ENCODE measurements around the gene OR52I2.

OR52I2 gene

GRCh38 chr11:4619514-4619913, 38.0 kb downstream of the OR52I2 start:
- TF ChIP-seq CTCF (IDR thresholded peaks at IDR 0.05; ENCODE audit: insufficient read depth, low read depth, low read length, missing control alignments): no peak
- no peak overlapping the region for H3K4me3 ChIP-seq (ENCODE audit: low read depth, low read length)

GRCh38 chr11:4626207-4627099, 44.9 kb downstream of the OR52I2 start:
- no peak overlapping the region for H3K4me3 ChIP-seq (ENCODE audit: low read depth, low read length)
- peak; percentile 77 for DNase-seq (ENCODE audit: low read depth)
- peak; percentile 63 for TF ChIP-seq CTCF (IDR thresholded peaks at IDR 0.05; ENCODE audit: insufficient read depth, low read depth, low read length, missing control alignments)

More at GRCh38 chr11:4619514-4619913, 38.0 kb downstream of the OR52I2 start:
- DNase-seq (ENCODE audit: low read depth): no peak

GRCh38 chr11:4636136-4636535, 54.6 kb downstream of the OR52I2 start:
- no peak for DNase-seq (ENCODE audit: low read depth)
- no peak for TF ChIP-seq CTCF (IDR thresholded peaks at IDR 0.05; ENCODE audit: insufficient read depth, low read depth, low read length, missing control alignments)
- no peak overlapping the region for H3K4me3 ChIP-seq (ENCODE audit: low read depth, low read length)

GRCh38 chr11:4636962-4637661, 55.6 kb downstream of the OR52I2 start, which contains the start of gene OR51D1:
OR51D1 (plus strand) TSS chr11:4637477; CDS start chr11:4639791, 2,314 bp downstream.
- DNase-seq (ENCODE audit: low read depth): peak; percentile 77
- no peak within 1 kb of the TSS for H3K4me3 ChIP-seq (ENCODE audit: low read depth, low read length)
- peak; percentile 96 for TF ChIP-seq CTCF (IDR thresholded peaks at IDR 0.05; ENCODE audit: insufficient read depth, low read depth, low read length, missing control alignments)

GRCh38 chr11:4637662-4638047, 56.1 kb downstream of the OR52I2 start:
- no peak for TF ChIP-seq CTCF (IDR thresholded peaks at IDR 0.05; ENCODE audit: insufficient read depth, low read depth, low read length, missing control alignments)
- DNase-seq (ENCODE audit: low read depth): no peak

GRCh38 chr11:4639931-4640330, 58.4 kb downstream of the OR52I2 start:
- no peak overlapping the region for H3K4me3 ChIP-seq (ENCODE audit: low read depth, low read length)
- TF ChIP-seq CTCF (IDR thresholded peaks at IDR 0.05; ENCODE audit: insufficient read depth, low read depth, low read length, missing control alignments): no peak
- DNase-seq (ENCODE audit: low read depth): no peak

More at GRCh38 chr11:4637662-4638047, 56.1 kb downstream of the OR52I2 start:
- no peak overlapping the region for H3K4me3 ChIP-seq (ENCODE audit: low read depth, low read length)

All from GM12865 (cell line).